WI38 (cell line): Measurements from ENCODE around the gene SCGB2B2.

Experiments
- H3K4me3 ChIP-seq: 2 replicates; pipeline ENCODE4 v1.5.1; 2011; ENCODE audit warnings: low read depth, mild to moderate bottlenecking, control low read depth, low read length
- TF ChIP-seq, protein P1 (sequence below): IDR thresholded peaks from 2 replicates; pipeline ENCODE4 v1.5.1; 2012; ENCODE audit warnings: low read depth, mild to moderate bottlenecking, control low read depth, low read length

Gene SCGB2B2

GRCh38 chr19:34678421-34678820 lies 1.5 kb upstream of the SCGB2B2 start:
- H3K4me3 ChIP-seq: peak overlapping the region; percentile 71
- TF ChIP-seq, protein P1, sequence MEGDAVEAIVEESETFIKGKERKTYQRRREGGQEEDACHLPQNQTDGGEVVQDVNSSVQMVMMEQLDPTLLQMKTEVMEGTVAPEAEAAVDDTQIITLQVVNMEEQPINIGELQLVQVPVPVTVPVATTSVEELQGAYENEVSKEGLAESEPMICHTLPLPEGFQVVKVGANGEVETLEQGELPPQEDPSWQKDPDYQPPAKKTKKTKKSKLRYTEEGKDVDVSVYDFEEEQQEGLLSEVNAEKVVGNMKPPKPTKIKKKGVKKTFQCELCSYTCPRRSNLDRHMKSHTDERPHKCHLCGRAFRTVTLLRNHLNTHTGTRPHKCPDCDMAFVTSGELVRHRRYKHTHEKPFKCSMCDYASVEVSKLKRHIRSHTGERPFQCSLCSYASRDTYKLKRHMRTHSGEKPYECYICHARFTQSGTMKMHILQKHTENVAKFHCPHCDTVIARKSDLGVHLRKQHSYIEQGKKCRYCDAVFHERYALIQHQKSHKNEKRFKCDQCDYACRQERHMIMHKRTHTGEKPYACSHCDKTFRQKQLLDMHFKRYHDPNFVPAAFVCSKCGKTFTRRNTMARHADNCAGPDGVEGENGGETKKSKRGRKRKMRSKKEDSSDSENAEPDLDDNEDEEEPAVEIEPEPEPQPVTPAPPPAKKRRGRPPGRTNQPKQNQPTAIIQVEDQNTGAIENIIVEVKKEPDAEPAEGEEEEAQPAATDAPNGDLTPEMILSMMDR: no peak

- TF ChIP-seq, protein P1: no peak
- peak overlapping the region; percentile 71 for H3K4me3 ChIP-seq
These were observed 1.1 kb upstream of the SCGB2B2 start for GRCh38 chr19:34678085-34678412.

- H3K4me3 ChIP-seq: peak within 1 kb of the TSS; percentile 71
- TF ChIP-seq, protein P1: no peak
These were observed 576 bp upstream of the SCGB2B2 start, which contains the start of gene ZNF302 for GRCh38 chr19:34677386-34678084. Gene ZNF302 (plus strand): TSS chr19:34677678. CDS start chr19:34678805, 1,127 bp downstream.

- no peak overlapping the region for H3K4me3 ChIP-seq
- TF ChIP-seq, protein P1: no peak
These were observed 1.0 kb downstream of the SCGB2B2 start for GRCh38 chr19:34675919-34676318.

DNA sequence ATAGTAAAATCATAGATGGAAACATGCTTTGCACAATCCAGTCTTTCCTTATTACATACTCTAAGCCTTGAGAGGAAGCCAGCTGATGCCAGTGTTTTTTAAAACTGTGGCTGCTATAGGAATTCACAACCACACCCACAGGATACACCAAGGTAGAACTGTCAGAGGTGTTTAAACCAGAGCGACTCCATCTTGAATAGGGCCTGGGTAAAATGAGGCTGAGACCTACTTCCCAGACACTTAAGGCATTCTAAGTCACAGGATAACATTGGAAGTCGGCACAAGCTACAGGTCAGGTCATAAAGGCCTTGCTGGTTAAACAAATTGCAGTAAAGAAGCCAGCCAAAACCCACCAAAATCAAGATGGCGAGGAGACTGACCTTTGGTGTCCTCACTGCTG lies 1.7 kb downstream of the SCGB2B2 start:
- H3K4me3 ChIP-seq: no peak overlapping the region
- TF ChIP-seq, protein P1: no peak

DNA sequence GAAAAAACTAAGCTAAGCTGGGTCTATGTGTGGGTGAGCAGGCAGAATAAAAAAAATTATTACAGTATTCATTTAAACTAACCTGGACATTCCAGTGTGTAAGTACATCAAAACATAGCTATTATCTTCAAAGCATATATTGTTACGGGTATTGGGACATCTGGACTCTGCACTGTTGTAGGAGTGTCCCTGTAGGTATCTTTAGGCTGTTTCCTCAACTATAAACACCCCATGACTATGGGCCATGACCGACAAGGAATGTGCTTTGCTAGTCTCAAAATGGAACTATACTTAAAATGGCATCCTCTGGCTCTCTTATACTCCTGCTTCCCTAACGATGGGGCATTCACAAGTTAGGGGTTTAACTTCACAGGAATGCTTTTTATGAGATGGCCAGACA lies 3.4 kb downstream of the SCGB2B2 start:
- TF ChIP-seq, protein P1: no peak
- no peak overlapping the region for H3K4me3 ChIP-seq

GRCh38 chr19:34671972-34672371 lies 5.0 kb downstream of the SCGB2B2 start:
- H3K4me3 ChIP-seq: no peak overlapping the region
- TF ChIP-seq, protein P1: no peak
